Transverse colon (tissue), 4 donors: ENCODE results near the gene ELOB. TPM values are rescaled to one million over a fixed set of nuclear protein-coding genes. Genes with fewer than 3 reads are reported as not detected.
A peak's percentile ranks its signal among the peaks of the same experiment; 100 is the strongest.
"Not testable (repeated sequence)": the region's sequence is repeated elsewhere in the genome, so short reads cannot be mapped to it uniquely, and the experiment has no call there.

Experiments used
- DNase-seq: peaks from one replicate; pipeline ENCODE4 v3.0.0-alpha.2; 2019
- H3K27ac ChIP-seq, 4 donors: fragments of 200-600 bp; sonication (generic); 2 replicates each; pipeline ENCODE4 v1.5.1; 2016 to 2018; ENCODE audit warnings: inconsistent platforms in 4 of 4
- H3K27me3 ChIP-seq: fragments of 200-600 bp; sonication (generic); 2 replicates; pipeline ENCODE4 v1.5.1; 2017; ENCODE audit warnings: inconsistent platforms
- H3K36me3 ChIP-seq, 4 donors: fragments of 200-600 bp; sonication (generic); 2 replicates each; pipeline ENCODE4 v1.5.1; 2017 to 2019; ENCODE audit warnings: inconsistent platforms in 4 of 4
- H3K4me1 ChIP-seq, 4 donors: fragments of 200-600 bp; sonication (generic); 2 replicates each; pipeline ENCODE4 v1.5.1; 2017 to 2020; ENCODE audit warnings: inconsistent platforms in 4 of 4
- H3K4me3 ChIP-seq, 4 donors: fragments of 200-600 bp; sonication (generic); 1 replicate in 1 of 4; 2 replicates in 3 of 4; pipeline versions ENCODE4 v1.5.1 to v1.6.1; 2017 to 2019; ENCODE audit warnings: inconsistent platforms in 4 of 4
- H3K9me3 ChIP-seq, 2 donors: fragments of 200-600 bp; sonication (generic); 2 replicates each; pipeline ENCODE4 v1.5.1; 2017 to 2019; ENCODE audit warnings: inconsistent platforms in 2 of 2
- CTCF ChIP-seq, 5 experiments: fragments of 200-600 bp in 3 of 5; fragments of 450-650 bp in 2 of 5; sonication (generic) in 3 of 5; IDR thresholded peaks; 1 replicate in 2 of 5; 2 replicates in 3 of 5; pipeline ENCODE4 v1.5.1; 2016 to 2017; ENCODE audit warnings: antibody characterized with exemption in 5 of 5, inconsistent platforms in 3 of 5, mild to moderate bottlenecking in 2 of 5, moderate library complexity in 1 of 5
- EP300 ChIP-seq: sonication (generic); formaldehyde crosslinking; IDR thresholded peaks from one replicate; pipeline ENCODE4 v1.6.1; 2017; ENCODE audit warnings: antibody characterized with exemption, low read depth
- POLR2A ChIP-seq: fragments of 450-650 bp; IDR thresholded peaks from one replicate; pipeline ENCODE4 v1.6.1; 2016; ENCODE audit warnings: antibody characterized with exemption, mild to moderate bottlenecking, moderate library complexity
- POLR2AphosphoS5 ChIP-seq, 3 donors: sonication (generic); formaldehyde crosslinking; IDR thresholded peaks; one replicate each; pipeline ENCODE4 v1.6.1; 2016; ENCODE audit warnings: antibody characterized with exemption in 3 of 3
- WGBS, 2 donors: methylation state at CpG; one replicate each; pipeline ENCODE4 v1.1.5; 2018; ENCODE audit warnings: low coverage in 1 of 2; 5-methylcytosine and 5-hydroxymethylcytosine counted together
- in situ Hi-C, 4 donors: fragments of 200-750 bp; cut with MboI; loops; one replicate each; pipeline versions ENCODE4 v1.15.0 to v1.15.1; 2017; ENCODE audit warnings: low sequenced_read_pairs in 3 of 4, low pct_ligation_motif_present in 1 of 4, low pct_unique_long_range_greater_than_20kb in 1 of 4
- intact Hi-C: fragments of 100-400 bp; cut with DNase I; formaldehyde crosslinking; loops from one replicate; pipeline ENCODE4 v1.15.1; 2023; ENCODE audit warnings: low total_unique reads
- total RNA-seq, 4 donors: library from RNA; depleted of rRNA; stranded (reverse); fragments of >200 nt; gene quantifications; one replicate each; pipeline ENCODE4 v1.1.0, GENCODE V29; 2016

The ELOB gene
- total RNA-seq, 4 donors from 2014 or later = 133 to 433 (median 288) TPM

DNA sequence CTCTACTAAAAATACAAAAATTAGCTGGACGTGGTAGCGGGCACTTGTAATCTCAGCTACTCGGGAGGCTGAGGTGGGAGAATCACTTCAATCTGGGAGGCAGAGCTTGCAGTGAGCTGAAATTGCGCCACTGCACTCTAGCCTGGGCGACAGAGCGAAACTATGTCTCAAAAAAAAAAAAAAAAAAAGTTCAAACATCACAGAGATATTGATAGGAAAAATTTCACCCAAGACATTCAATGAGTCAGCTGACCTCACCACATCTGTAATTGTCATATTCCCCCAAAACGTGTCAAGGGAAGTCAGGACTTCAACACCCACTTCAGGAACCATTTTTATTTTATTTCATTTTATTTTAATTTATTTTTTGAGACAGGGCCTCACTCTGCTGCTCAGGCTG lies 49.0 kb downstream of the ELOB start:
- in situ Hi-C loops (no loop called here), intact Hi-C loops (no loop called here)
- 82 to 83% methylated on average over 5 to 7 of the region's 7 CpGs for WGBS, 2 donors
- Histone ChIP-seq H3K4me1 (no peaks in the 10 kb centered on the region), H3K36me3 (no peaks in the 10 kb centered on the region), H3K27ac (no peak overlapping the region), H3K9me3 (no peaks in the 10 kb centered on the region), H3K27me3 (peaks cover 7% of the 10 kb centered on the region), H3K4me3 (no peak overlapping the region)
- no peak for TF ChIP-seq EP300
- TF ChIP-seq CTCF (IDR thresholded peaks at IDR 0.05) = no peak
- no peak for TF ChIP-seq POLR2A
- TF ChIP-seq POLR2AphosphoS5 (IDR thresholded peaks at IDR 0.05) = no peak
- DNase-seq = no peak

- no peak for TF ChIP-seq POLR2A
- TF ChIP-seq POLR2AphosphoS5 (IDR thresholded peaks at IDR 0.05) = no peak
- TF ChIP-seq CTCF (IDR thresholded peaks at IDR 0.05) = no peak
- TF ChIP-seq EP300 = no peak
- WGBS, 2 donors = 89 to 93% methylated on average over 2 to 5 of the region's 5 CpGs
- in situ Hi-C loops = no loop called here
- no peaks in the 10 kb centered on the region for H3K4me1 ChIP-seq
- no peaks in the 10 kb centered on the region for H3K9me3 ChIP-seq
- intact Hi-C loops = no loop called here
- DNase-seq = no peak
- no peak overlapping the region for H3K4me3 ChIP-seq
- H3K27me3 ChIP-seq = peaks cover 7% of the 10 kb centered on the region
- H3K27ac ChIP-seq = no peak overlapping the region
- H3K36me3 ChIP-seq = no peaks in the 10 kb centered on the region
Measured at GRCh38 chr16:2726923-2727322, 50.2 kb downstream of the ELOB start.

- intact Hi-C loops = no loop called here
- 40 to 57% methylated on average over 1 to 11 of the region's 16 CpGs for whole genome bisulfite sequencing, 2 donors
- no peaks in the 10 kb centered on the region for H3K36me3 ChIP-seq
- no peak overlapping the region for H3K4me3 ChIP-seq
- in situ Hi-C loops = no loop called here
- no peak overlapping the region for H3K27ac ChIP-seq
- no peak for DNase-seq
- H3K27me3 ChIP-seq = peaks cover 7% of the 10 kb centered on the region
- TF ChIP-seq EP300 = no peak
- no peak for TF ChIP-seq POLR2AphosphoS5 (IDR thresholded peaks at IDR 0.05)
- TF ChIP-seq CTCF (IDR thresholded peaks at IDR 0.05) = no peak
- no peak for TF ChIP-seq POLR2A
- H3K4me1 ChIP-seq = peaks cover 1 to 15% (median 13%) of the 10 kb centered on the region in 4 donors
- no peaks in the 10 kb centered on the region for H3K9me3 ChIP-seq
Measured at GRCh38 chr16:2724816-2725348, 52.2 kb downstream of the ELOB start.

DNA sequence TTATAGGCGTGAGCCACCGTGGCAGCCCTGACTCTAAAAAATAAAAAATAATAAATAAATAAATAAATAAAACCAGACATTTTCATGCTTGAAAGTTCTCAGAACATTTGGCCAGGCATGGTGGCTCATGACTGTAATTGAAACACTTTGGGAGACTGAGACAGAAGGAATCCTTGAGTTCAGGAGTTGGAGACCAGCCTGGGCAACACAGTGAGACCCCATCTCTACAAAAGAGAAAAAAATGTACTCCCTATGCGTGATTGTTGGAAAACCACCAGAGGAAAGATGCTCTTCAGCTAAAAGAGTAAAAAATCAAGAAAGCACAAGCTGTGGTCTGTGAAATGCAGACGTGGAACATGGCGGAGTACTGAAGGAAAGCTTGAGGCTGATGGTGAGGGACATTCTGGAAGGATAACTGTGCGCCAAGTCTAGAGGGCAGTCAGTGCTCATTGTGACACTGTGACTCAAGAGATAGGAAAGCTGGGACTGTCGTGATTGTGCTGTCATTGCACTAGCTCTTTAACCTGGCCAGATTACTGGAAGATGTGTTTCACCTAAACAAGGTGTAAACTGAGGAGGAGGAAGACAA lies 52.9 kb downstream of the ELOB start:
- intact Hi-C loops = no loop called here

DNA sequence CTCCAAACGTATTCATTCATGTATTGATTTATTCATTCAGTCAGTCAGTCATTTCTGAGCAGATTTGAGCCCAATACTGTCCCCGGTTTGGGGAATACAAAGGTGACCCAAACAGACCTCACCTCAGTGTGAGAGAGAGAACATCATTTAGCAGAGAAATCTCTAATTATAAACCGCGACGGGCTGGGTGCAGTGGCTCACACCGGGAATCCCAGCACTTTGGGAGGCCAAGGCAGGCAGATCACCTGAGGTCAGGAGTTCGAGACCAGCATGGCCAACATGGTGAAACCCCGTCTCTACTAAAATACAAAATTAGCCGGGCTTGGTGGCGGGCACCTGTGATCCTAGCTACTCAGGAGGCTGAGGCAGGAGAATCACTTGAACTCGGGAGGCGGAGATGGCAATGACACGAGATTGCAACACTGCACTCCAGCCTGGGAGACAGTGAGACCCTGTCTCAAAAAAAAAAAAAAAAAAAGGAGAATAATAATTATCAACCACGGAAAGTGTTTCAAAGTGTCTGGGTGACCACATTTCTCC lies 55.4 kb downstream of the ELOB start:
- Histone ChIP-seq H3K4me3 (peak overlapping the region; percentile 27 to 73 (median 56)), H3K27ac (peak overlapping the region; percentile 79 to 90 (median 86)), H3K4me1 (peaks cover 4 to 27% (median 21%) of the 10 kb centered on the region in 4 donors)
- DNase-seq, intact Hi-C loops, H3K9me3 ChIP-seq, H3K36me3 ChIP-seq, H3K27me3 ChIP-seq, in situ Hi-C loops: not testable (repeated sequence)
- WGBS, 2 donors = 12 to 34% methylated on average over 6 to 14 of the region's 14 CpGs

More for the DNA sequence above, 52.9 kb downstream of the ELOB start:
- TF ChIP-seq POLR2AphosphoS5 (IDR thresholded peaks at IDR 0.05) (no peak), CTCF (IDR thresholded peaks at IDR 0.05) (no peak), POLR2A (no peak), EP300 (no peak)
- WGBS, 2 donors = 74 to 82% methylated on average over 5 to 7 of the region's 7 CpGs
- DNase-seq = no peak
- Histone ChIP-seq H3K36me3 (no peaks in the 10 kb centered on the region), H3K27me3 (peaks cover 7% of the 10 kb centered on the region), H3K4me1 (peaks cover 4 to 22% (median 19%) of the 10 kb centered on the region in 4 donors), H3K27ac (no peak overlapping the region), H3K9me3 (no peaks in the 10 kb centered on the region), H3K4me3 (no peak overlapping the region)
- in situ Hi-C loops = no loop called here
